Measurements from ENCODE around the gene ZNF385A. TPM values are rescaled to one million over a fixed set of nuclear protein-coding genes. Genes with fewer than 3 reads are reported as not detected.

Gene ZNF385A
- total and polyA plus RNA-seq, 9 of the 15 experiments (the other 6 are each of a cell fraction or from before 2014, with no cell fraction given), result 1.0 to 111 (median 7.7) TPM

- peak; percentile 87 for ATAC-seq
- CTCF ChIA-PET (ENCODE audit: low intra/inter-chr PET ratio), result no interaction called here
- in situ Hi-C loops (cut with MboI) (loop anchor here (10.0 kb wide), 1 partner anchor 54 kb away; no protein-coding TSS in a partner anchor), intact Hi-C loops (cut with micrococcal nuclease) (no loop called here)
- Histone ChIP-seq H3K36me3 (ENCODE audit: control insufficient read depth, insufficient read depth, low read length) (peaks cover 43% of the 10 kb centered on the region), H3K79me2 (ENCODE audit: control insufficient read depth, insufficient read depth, low read length) (peaks cover 78% of the 10 kb centered on the region), H3K9ac (ENCODE audit: insufficient read depth in 1 of 2, low read depth in 2 of 2, low read length in 2 of 2) (peak overlapping the region; percentile 56 to 91; a peak in 3 of 4 replicates), H2AFZ (ENCODE audit: low read depth, low read length) (peak overlapping the region; percentile 58), H3K4me1 (replicated peaks in 1 of 2; ENCODE audit: control insufficient read depth in 2 of 2, insufficient read depth in 2 of 2, low read length in 2 of 2) (peaks cover 66 to 67% of the 10 kb centered on the region in 2 experiments), H3K4me3 (peak overlapping the region; percentile 57), H3K9me1 (ENCODE audit: control insufficient read depth, insufficient read depth, low read length) (no peaks in the 10 kb centered on the region), H3K4me2 (ENCODE audit: insufficient read depth, low read length) (peak overlapping the region; percentile 88), H3K27ac (ENCODE audit: extremely low read depth, low read depth, low read length) (peak overlapping the region; percentile 62), H3K27me3 (ENCODE audit: control insufficient read depth in 2 of 2, insufficient read depth in 2 of 2, low read length in 2 of 2) (no peaks in the 10 kb centered on the region), H4K20me1 (replicated peaks; ENCODE audit: control insufficient read depth, insufficient read depth, low read length) (no peaks in the 10 kb centered on the region; the same call in 1 of the 2 replicates), H3K9me3 (replicated peaks; ENCODE audit: control insufficient read depth, insufficient read depth, low read depth, low read length) (no peaks in the 10 kb centered on the region)
- under 1% methylated on average over 26 of the region's 51 CpGs for WGBS (ENCODE audit: insufficient coverage, low coverage, missing lambda C conversion rate)
- peak; percentile 67 for FAIRE-seq
- TSS peak; percentile 33 for BruUV-seq (replicated peaks)
- POLR2A ChIA-PET, result interaction anchor here (0.6 to 1.5 kb wide), 5 partner anchors 9 to 110 kb away, joined by 3 to 7 read pairs (median 4); partner anchors contain the start of gene HNRNPA1
- DNase-seq (ENCODE audit: extremely low read depth in 1 of 4, low spot score in 3 of 4), result peak; percentile 95 to 97 (median 96)
- no peak for TF ChIP-seq CC2D1A (IDR thresholded peaks at IDR 0.05)
- TF ChIP-seq ZBTB43 (CRISPR knock-in tag; IDR thresholded peaks at IDR 0.05), result no peak
- no peak for TF ChIP-seq RHOXF2B (CRISPR knock-in tag; conservative IDR thresholded peaks at IDR 0.05)
- no peak for TF ChIP-seq ZNF644 (tag; IDR thresholded peaks at IDR 0.05; ENCODE audit: low read depth)
- TF ChIP-seq VEZF1 (CRISPR knock-in tag; IDR thresholded peaks at IDR 0.05), result peak; percentile 88
- TF ChIP-seq ZNF77 (CRISPR knock-in tag; IDR thresholded peaks at IDR 0.05), result no peak
- no peak for TF ChIP-seq ZBTB34 (CRISPR knock-in tag; IDR thresholded peaks at IDR 0.05)
- no peak for TF ChIP-seq HNRNPH1 (optimal IDR thresholded peaks at IDR 0.05; ENCODE audit: low read depth, low read length)
- no peak for TF ChIP-seq ZFP1 (CRISPR knock-in tag; IDR thresholded peaks at IDR 0.05)
- no peak for TF ChIP-seq TFAM (CRISPR knock-in tag; conservative IDR thresholded peaks at IDR 0.05)
- TF ChIP-seq ZNF121 (CRISPR knock-in tag; conservative IDR thresholded peaks at IDR 0.05), result no peak
- no peak for TF ChIP-seq MLLT1 (IDR thresholded peaks at IDR 0.05)
- no peak for TF ChIP-seq MYNN (IDR thresholded peaks at IDR 0.05)
- no peak for TF ChIP-seq MYNN (CRISPR knock-in tag; IDR thresholded peaks at IDR 0.05)
- no peak for TF ChIP-seq ZNF695 (CRISPR knock-in tag; IDR thresholded peaks at IDR 0.05)
- no peak for TF ChIP-seq KDM4B (IDR thresholded peaks at IDR 0.05; ENCODE audit: borderline replicate concordance in 2 of 2, low read depth in 1 of 2)
- no peak for TF ChIP-seq NFXL1 (CRISPR knock-in tag; IDR thresholded peaks at IDR 0.05)
These were observed 6.4 kb upstream of the ZNF385A start for GRCh38 chr12:54390668-54391551.
